Heart left ventricle (tissue), 13 donors: Measurements from ENCODE around the gene APC2.

Experiments
- CTCF ChIP-seq, 12 donors: fragments of 200-600 bp; sonication (generic) in 4 of 12; IDR thresholded peaks; one replicate each; pipeline versions ENCODE4 v1.5.0 to v1.8.0; 2018 to 2022; ENCODE audit warnings: antibody characterized with exemption in 12 of 12, mild to moderate bottlenecking in 5 of 12
- POLR2A ChIP-seq, 2 donors: fragments of 450-650 bp; IDR thresholded peaks; one replicate each; pipeline ENCODE4 v1.6.1; 2017; ENCODE audit warnings: antibody characterized with exemption in 2 of 2, mild to moderate bottlenecking in 2 of 2, moderate library complexity in 2 of 2
- donor health status: ischemic (EF 13 %, LVEDD 7.1; RV severe dilation, severe dysfunction).
- donor health status: DM: no; HTN: yes; CAD: no.
- donor health status: DM: no; HTN: no; CAD: no.
- donor health status: ischemic (EF 25% LVEDD 6.9; RV normal size, moderate dysfunction).
- donor health status: ischemic (EF 25% LVEDD 5.7; RV mildly dilated, moderate dysfunction).
- donor health status: ischemic (EF 35%, LVEDD 5.7; RV mildly dilated, moderate dysfunction).
- donor health status: nonischemic (EF 11% LVEDD 7.7; RV severe dilation, severe dysfunction).
- donor health status: DM: yes; HTN: yes; CAD: no.
- donor health status: PGD.
- donor health status: ischemic (EF 29% LVEDD 5.4; RV normal size, mild dysfunction).
- donor health status: nonischemic (EF 23%, LVEDD 6.1; RV moderate dilation, normal function).

GRCh38 chr19:1434577-1435060 is 15.3 kb upstream of the APC2 start:
- TF ChIP-seq CTCF (IDR thresholded peaks at IDR 0.05) (no peak), POLR2A (IDR thresholded peaks at IDR 0.05) (no peak)
